GM19328 (cell line): ENCODE measurements around the gene SHTN1.

Source experiments
- ATAC-seq: cut with Tn5 transposase; IDR thresholded peaks from one replicate; pipeline ENCODE4 v1.9.1; 2021; ENCODE audit warnings: mild to moderate bottlenecking, moderate library complexity; ENCODE audit not compliant: unreplicated experiment

Gene SHTN1

GRCh38 chr10:116984202-116984990, 20.6 kb downstream of the SHTN1 start:
- no peak for ATAC-seq

- no peak for ATAC-seq
Observed at GRCh38 chr10:116980041-116980440, 24.9 kb downstream of the SHTN1 start.

- no peak for ATAC-seq
Observed at GRCh38 chr10:116978901-116979300, 26.1 kb downstream of the SHTN1 start.

- no peak for ATAC-seq
Observed at GRCh38 chr10:116974456-116975005, 30.5 kb downstream of the SHTN1 start.

- ATAC-seq = no peak
Observed at GRCh38 chr10:116973946-116974455, 31.0 kb downstream of the SHTN1 start.

- ATAC-seq = no peak
Observed at GRCh38 chr10:116973371-116973905, 31.5 kb downstream of the SHTN1 start.

- no peak for ATAC-seq
Observed at GRCh38 chr10:116972131-116972530, 32.9 kb downstream of the SHTN1 start.

- no peak for ATAC-seq
Observed at GRCh38 chr10:116970050-116970449, 34.9 kb downstream of the SHTN1 start.

- no peak for ATAC-seq
Observed at GRCh38 chr10:116968331-116968730, 36.7 kb downstream of the SHTN1 start.

- no peak for ATAC-seq
Observed at GRCh38 chr10:116961406-116962251, 43.4 kb downstream of the SHTN1 start.

- ATAC-seq = no peak
Observed at GRCh38 chr10:116960066-116960776, 44.8 kb downstream of the SHTN1 start.

GRCh38 chr10:116952729-116953128, 52.3 kb downstream of the SHTN1 start:
- no peak for ATAC-seq

GRCh38 chr10:116948530-116948870, 56.5 kb downstream of the SHTN1 start:
- ATAC-seq = no peak

- no peak for ATAC-seq
Observed at GRCh38 chr10:116947841-116948529, 57.0 kb downstream of the SHTN1 start.

- no peak for ATAC-seq
Observed at GRCh38 chr10:116944911-116945310, 60.1 kb downstream of the SHTN1 start.

- no peak for ATAC-seq
Observed at GRCh38 chr10:116931806-116932205, 73.2 kb downstream of the SHTN1 start.

GRCh38 chr10:116926426-116926825, 78.6 kb downstream of the SHTN1 start:
- ATAC-seq = no peak

- ATAC-seq = no peak
Observed at GRCh38 chr10:116925056-116925455, 79.9 kb downstream of the SHTN1 start.

- ATAC-seq = no peak
Observed at GRCh38 chr10:116919706-116920105, 85.3 kb downstream of the SHTN1 start.

GRCh38 chr10:116919164-116919563, 85.8 kb downstream of the SHTN1 start:
- no peak for ATAC-seq
